Stimulated activated CD8-positive, alpha-beta memory T cell treated with anti-CD3 and anti-CD28 coated beads, Interleukin-12 subunit alpha, Interleukin-12 subunit beta, amount 100 ng/mL, for 1 hour (primary cell): Measurements from ENCODE around the gene ST8SIA5.

Source experiments
- DNase-seq: peaks from one replicate; pipeline ENCODE4 v3.0.0-alpha.2; 2020; ENCODE audit warnings: low read depth

Gene ST8SIA5

GRCh38 chr18:46740046-46740445, 16.8 kb downstream of the ST8SIA5 start:
- DNase-seq, result no peak

GRCh38 chr18:46738491-46738890, 18.4 kb downstream of the ST8SIA5 start:
- DNase-seq, result no peak

DNA sequence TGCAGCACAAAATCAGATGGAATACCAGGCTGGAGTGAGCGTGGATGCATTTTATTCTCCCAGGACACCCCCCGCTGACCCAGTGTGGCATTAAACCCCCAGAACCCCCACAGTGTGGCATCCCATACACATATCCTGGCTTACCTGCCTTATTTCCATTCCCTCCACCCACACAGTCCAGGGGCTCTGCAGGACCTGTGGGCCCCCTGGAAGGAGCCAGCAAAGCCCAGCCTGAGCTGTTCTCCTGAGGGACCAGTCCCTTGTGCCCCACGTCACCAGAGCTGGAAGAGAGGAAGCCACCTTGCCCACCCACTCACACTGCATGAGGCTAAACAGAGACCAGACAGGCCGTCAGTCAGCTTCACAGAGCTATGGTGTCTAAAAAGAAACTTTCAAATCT, 20.1 kb downstream of the ST8SIA5 start:
- no peak for DNase-seq

GRCh38 chr18:46736135-46736534, 20.7 kb downstream of the ST8SIA5 start:
- no peak for DNase-seq

- no peak for DNase-seq
Observed at GRCh38 chr18:46734981-46735380, 21.9 kb downstream of the ST8SIA5 start.

- DNase-seq, result no peak
Observed at GRCh38 chr18:46733872-46734271, 23.0 kb downstream of the ST8SIA5 start.

- DNase-seq, result no peak
Observed at GRCh38 chr18:46732801-46733200, 24.1 kb downstream of the ST8SIA5 start.

DNA sequence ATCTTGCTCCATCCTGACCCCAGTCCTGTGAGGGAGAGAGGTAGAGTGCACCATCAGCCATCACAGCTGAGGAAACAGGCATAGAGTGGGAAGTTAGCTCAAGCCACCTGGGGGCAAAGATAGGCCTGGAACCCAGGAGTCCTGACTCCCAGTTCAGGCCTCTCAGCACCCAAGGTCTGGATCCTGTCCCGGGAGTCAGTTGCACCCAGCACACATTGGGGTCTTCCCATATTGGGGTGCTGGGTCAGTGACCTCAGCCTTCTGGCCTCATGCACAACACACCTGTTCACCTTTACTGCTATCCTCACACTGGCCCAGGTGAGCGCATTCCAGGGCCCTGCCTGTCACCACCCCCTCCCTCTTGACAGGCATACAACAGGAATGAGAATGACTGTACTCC, 24.7 kb downstream of the ST8SIA5 start:
- DNase-seq, result no peak

GRCh38 chr18:46731316-46731715, 25.5 kb downstream of the ST8SIA5 start:
- no peak for DNase-seq

- DNase-seq, result no peak
Observed at GRCh38 chr18:46728219-46728930, 28.5 kb downstream of the ST8SIA5 start.

- DNase-seq, result no peak
Observed at GRCh38 chr18:46727177-46727576, 29.7 kb downstream of the ST8SIA5 start.

DNA sequence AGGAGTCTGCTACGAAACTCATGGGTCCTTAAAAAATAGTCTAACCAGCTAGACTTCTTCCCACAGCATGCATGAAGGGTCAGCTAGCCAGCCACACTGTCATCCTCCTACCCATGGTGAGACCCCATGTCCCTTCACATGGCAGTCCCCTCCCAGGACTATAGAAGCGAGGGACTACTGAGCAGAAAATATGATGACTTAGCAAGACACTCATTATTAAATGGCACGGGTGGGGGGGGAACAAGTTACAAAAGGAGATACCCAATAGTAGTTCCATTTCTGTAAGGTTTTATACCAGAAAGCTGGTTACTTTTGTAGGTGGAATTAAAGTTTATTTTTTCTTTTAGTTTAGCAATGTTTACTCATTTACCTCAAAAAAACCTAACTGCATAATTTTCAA, 31.5 kb downstream of the ST8SIA5 start:
- no peak for DNase-seq

DNA sequence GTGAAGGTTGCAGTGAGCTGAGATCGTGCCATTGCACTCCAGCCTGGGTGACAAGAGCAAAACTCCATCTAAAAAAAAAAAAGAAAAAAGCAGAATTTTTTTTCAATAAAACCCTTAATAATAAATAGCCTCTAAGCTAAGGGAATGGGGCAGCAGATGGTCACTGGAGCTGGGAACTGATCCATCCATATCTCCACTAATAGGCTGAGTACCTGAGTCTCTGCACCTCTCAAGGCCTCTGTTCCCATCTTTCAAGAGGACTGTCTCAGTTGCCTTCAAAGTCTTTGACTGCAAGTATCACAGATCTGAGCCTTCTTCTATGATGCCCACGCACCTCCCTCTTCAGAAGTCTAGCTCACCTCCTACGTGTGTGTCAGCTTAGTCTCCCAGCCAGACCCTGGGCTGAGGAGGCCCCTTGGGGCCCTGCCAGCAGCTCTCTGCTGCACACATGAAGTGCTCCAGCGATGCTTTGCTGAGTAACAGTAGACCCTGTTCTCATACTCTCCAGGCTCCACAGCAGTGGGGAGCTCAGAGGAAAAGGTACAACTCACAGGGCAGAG, 32.9 kb downstream of the ST8SIA5 start:
- DNase-seq, result no peak

DNA sequence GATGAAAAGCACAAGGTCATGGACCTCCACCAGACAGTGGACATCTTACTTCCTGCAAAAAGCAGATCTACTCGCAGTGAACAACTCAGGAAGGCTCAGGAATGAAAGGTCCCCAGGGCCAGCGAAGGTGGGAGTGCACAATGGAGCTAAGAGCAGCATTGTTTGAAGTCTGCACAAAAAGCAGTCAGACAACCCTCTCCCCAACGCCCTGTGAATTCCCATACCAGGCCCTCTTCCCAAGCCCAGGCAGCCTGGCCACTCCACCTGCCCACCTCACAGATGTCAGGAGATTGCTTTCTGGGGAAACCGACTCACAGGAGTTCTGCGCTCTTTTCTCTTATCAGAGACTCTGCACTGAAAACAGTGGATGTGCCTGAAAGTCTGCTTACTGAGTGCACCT, 34.8 kb downstream of the ST8SIA5 start:
- no peak for DNase-seq

DNA sequence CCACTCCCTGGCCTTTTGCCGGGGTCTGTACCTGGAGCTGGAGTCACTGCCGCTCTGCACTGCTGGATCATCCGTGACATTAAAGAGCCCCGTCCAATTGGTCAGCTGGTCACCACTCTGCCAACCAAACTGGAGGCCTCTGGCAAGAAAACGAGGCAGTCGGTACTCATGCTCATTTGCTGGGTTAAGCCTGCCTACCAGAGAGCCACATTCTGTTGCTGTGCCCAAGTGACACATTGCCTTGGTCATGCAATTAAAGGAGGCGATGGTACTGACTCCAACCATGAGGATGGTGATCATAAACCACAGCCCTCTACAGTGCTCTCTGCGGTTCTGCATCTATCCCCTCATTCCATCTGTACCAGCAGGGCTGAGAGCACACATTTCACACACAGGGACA, 35.5 kb downstream of the ST8SIA5 start:
- DNase-seq, result no peak

GRCh38 chr18:46720521-46720920, 36.3 kb downstream of the ST8SIA5 start:
- DNase-seq, result no peak

DNA sequence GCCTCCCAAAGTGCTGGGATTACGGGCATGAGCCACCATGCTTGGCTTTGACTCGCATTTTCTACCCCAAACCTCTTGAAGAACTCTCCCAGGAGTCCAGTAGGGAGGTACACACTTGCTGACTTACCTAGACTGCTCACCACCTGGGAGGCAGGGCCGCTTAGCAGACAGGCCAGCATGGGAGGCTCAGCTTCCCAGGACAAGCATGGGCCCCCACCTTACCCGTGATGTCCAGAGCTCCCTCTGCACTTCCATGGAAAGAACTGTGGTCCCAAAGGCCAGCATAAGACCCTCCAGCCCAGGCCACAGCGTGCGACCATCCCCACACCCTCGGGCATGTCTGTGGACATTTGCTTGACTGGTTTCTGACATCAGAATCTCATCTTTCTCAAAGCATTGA, 36.8 kb downstream of the ST8SIA5 start:
- no peak for DNase-seq

DNA sequence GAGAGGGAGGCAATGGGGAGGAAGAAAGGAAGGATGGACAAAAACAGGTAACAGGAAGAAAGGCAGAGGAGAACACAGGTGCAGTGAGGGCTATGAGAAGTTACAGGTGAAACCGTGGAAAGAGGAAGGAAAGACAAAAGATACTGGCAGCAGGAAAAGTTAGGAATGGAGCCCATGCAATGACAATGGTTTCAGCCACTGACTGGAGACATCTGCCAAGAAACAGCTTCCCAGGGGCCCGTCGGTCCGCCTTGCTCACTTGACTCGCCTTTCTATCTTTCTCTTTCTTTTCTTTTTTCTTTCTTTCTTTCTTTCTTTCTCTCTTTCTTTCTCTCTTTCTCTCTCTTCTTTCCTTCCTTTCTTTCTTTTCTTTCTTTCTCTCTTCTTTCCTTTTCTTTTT, 37.5 kb downstream of the ST8SIA5 start:
- DNase-seq, result no peak

- no peak for DNase-seq
Observed at GRCh38 chr18:46718501-46719341, 38.1 kb downstream of the ST8SIA5 start.

- no peak for DNase-seq
Observed at GRCh38 chr18:46716827-46717226, 40.0 kb downstream of the ST8SIA5 start.

DNA sequence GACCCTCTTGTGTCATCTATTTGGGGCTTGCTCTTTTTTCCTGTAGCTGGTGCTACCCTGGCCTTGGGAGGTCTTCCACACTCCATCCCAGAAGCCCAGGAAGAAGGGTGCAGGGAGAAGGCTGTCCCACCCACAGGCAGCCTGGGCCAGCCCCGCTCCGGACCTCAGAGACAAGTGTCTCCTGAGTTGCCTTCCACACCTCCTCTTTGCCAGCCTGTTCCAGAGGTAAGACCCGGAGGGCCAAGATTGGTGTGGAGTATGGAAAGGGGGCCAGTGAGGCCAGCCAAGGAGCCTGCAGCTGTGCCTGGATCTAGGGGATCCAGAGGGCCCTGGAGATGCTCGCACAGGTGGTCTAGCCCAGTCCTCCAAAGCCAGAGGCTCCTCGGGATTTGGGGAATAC, 40.5 kb downstream of the ST8SIA5 start:
- no peak for DNase-seq

GRCh38 chr18:46715062-46715461, 41.8 kb downstream of the ST8SIA5 start:
- no peak for DNase-seq

DNA sequence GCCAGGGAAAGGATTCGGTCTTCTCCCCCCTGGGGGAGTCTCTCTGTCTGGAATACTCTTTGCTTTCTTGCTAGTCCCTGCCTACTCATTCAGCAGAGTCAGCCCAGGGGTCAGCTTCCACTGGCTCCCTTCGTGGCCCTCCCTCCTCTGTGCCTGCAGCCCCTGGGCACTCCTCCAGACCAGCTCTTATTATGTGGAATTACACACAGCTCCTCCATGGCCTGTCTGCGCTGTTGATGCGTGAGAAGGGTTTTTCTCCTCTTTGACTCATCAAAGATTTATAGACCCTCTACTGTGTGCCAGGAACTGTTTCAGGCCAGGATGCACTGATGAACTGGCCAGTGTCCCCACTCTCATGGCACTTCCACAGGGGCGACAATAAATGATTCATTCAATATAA, 44.4 kb downstream of the ST8SIA5 start:
- no peak for DNase-seq
